Measurements from ENCODE around the gene SLC2A11.
"Not testable (repeated sequence)": the region's sequence is repeated elsewhere in the genome, so short reads cannot be mapped to it uniquely, and the experiment has no call there.

The SLC2A11 gene

GRCh38 chr22:23844739-23845202 lies 12.9 kb upstream of the SLC2A11 start:
- DNase-seq (ENCODE audit: low spot score in 2 of 2) = no peak
- H3K27me3 Mint-ChIP-seq = no peaks in the 10 kb centered on the region
- H3K27ac Mint-ChIP-seq (ENCODE audit: low read depth) = no peak overlapping the region
- H3K4me3 Mint-ChIP-seq = no peak overlapping the region
- ATAC-seq (replicated peaks; ENCODE audit: extremely low read depth, poor library complexity, severe bottlenecking) = no peak
- H3K9me3 Mint-ChIP-seq = no peaks in the 10 kb centered on the region
- H3K36me3 Mint-ChIP-seq (ENCODE audit: insufficient read depth) = peaks cover 1% of the 10 kb centered on the region
- no peaks in the 10 kb centered on the region for H3K4me1 Mint-ChIP-seq

GRCh38 chr22:23845265-23846080 lies 12.2 kb upstream of the SLC2A11 start:
- DNase-seq (ENCODE audit: low spot score in 2 of 2) (no peak), ATAC-seq (replicated peaks; ENCODE audit: extremely low read depth, poor library complexity, severe bottlenecking) (no peak)
- H3K4me1 Mint-ChIP-seq = no peaks in the 10 kb centered on the region
- H3K27me3 Mint-ChIP-seq = no peaks in the 10 kb centered on the region
- H3K36me3 Mint-ChIP-seq (ENCODE audit: insufficient read depth) = peaks cover 1% of the 10 kb centered on the region
- no peaks in the 10 kb centered on the region for H3K9me3 Mint-ChIP-seq
- no peak overlapping the region for H3K4me3 Mint-ChIP-seq
- no peak overlapping the region for H3K27ac Mint-ChIP-seq (ENCODE audit: low read depth)

- Mint-ChIP-seq H3K27ac (ENCODE audit: low read depth) (no peak overlapping the region), H3K36me3 (ENCODE audit: insufficient read depth) (peaks cover 1% of the 10 kb centered on the region), H3K4me1 (no peaks in the 10 kb centered on the region), H3K27me3 (no peaks in the 10 kb centered on the region), H3K9me3 (no peaks in the 10 kb centered on the region), H3K4me3 (no peak overlapping the region)
- DNase-seq (ENCODE audit: low spot score in 2 of 2) (no peak), ATAC-seq (replicated peaks; ENCODE audit: extremely low read depth, poor library complexity, severe bottlenecking) (no peak)
Measured at GRCh38 chr22:23846081-23846469, 11.6 kb upstream of the SLC2A11 start.

GRCh38 chr22:23847310-23847920 lies 10.3 kb upstream of the SLC2A11 start:
- Mint-ChIP-seq H3K27me3 (no peaks in the 10 kb centered on the region), H3K27ac (ENCODE audit: low read depth) (no peak overlapping the region)
- DNase-seq (ENCODE audit: low spot score in 2 of 2) = no peak

GRCh38 chr22:23847991-23848864 lies 9.4 kb upstream of the SLC2A11 start:
- Mint-ChIP-seq H3K4me1 (no peaks in the 10 kb centered on the region), H3K9me3 (no peaks in the 10 kb centered on the region), H3K27me3 (no peaks in the 10 kb centered on the region), H3K27ac (ENCODE audit: low read depth) (no peak overlapping the region), H3K4me3 (no peak overlapping the region), H3K36me3 (ENCODE audit: insufficient read depth) (peaks cover 1% of the 10 kb centered on the region)
- ATAC-seq (replicated peaks; ENCODE audit: extremely low read depth, poor library complexity, severe bottlenecking) = no peak
- no peak for DNase-seq (ENCODE audit: low spot score in 2 of 2)

More at GRCh38 chr22:23847310-23847920, 10.3 kb upstream of the SLC2A11 start:
- H3K4me3 Mint-ChIP-seq = no peak overlapping the region
- H3K36me3 Mint-ChIP-seq (ENCODE audit: insufficient read depth) = peaks cover 1% of the 10 kb centered on the region
- no peak for ATAC-seq (replicated peaks; ENCODE audit: extremely low read depth, poor library complexity, severe bottlenecking)
- H3K9me3 Mint-ChIP-seq = no peaks in the 10 kb centered on the region
- H3K4me1 Mint-ChIP-seq = no peaks in the 10 kb centered on the region

- Mint-ChIP-seq H3K27ac (ENCODE audit: low read depth) (no peak overlapping the region), H3K36me3 (ENCODE audit: insufficient read depth) (peaks cover 1% of the 10 kb centered on the region), H3K4me3 (no peak overlapping the region), H3K9me3 (no peaks in the 10 kb centered on the region), H3K27me3 (no peaks in the 10 kb centered on the region), H3K4me1 (no peaks in the 10 kb centered on the region)
- ATAC-seq (replicated peaks; ENCODE audit: extremely low read depth, poor library complexity, severe bottlenecking) = peak; percentile 89
- DNase-seq (ENCODE audit: low spot score in 2 of 2) = peak; percentile 73 to 84
Measured at GRCh38 chr22:23849009-23850006, 8.4 kb upstream of the SLC2A11 start.

- no peaks in the 10 kb centered on the region for H3K9me3 Mint-ChIP-seq
- no peak for ATAC-seq (replicated peaks; ENCODE audit: extremely low read depth, poor library complexity, severe bottlenecking)
- no peaks in the 10 kb centered on the region for H3K27me3 Mint-ChIP-seq
- H3K27ac Mint-ChIP-seq (ENCODE audit: low read depth) = no peak overlapping the region
- H3K4me1 Mint-ChIP-seq = no peaks in the 10 kb centered on the region
- H3K36me3 Mint-ChIP-seq (ENCODE audit: insufficient read depth) = peaks cover 1% of the 10 kb centered on the region
- no peak overlapping the region for H3K4me3 Mint-ChIP-seq
- no peak for DNase-seq (ENCODE audit: low spot score in 2 of 2)
Measured at GRCh38 chr22:23850136-23850611, 7.5 kb upstream of the SLC2A11 start.

- Mint-ChIP-seq H3K27me3 (no peaks in the 10 kb centered on the region), H3K4me3 (peak overlapping the region; percentile 96), H3K27ac (ENCODE audit: low read depth) (peak overlapping the region; percentile 88), H3K9me3 (no peaks in the 10 kb centered on the region), H3K36me3 (ENCODE audit: insufficient read depth) (peaks cover 10% of the 10 kb centered on the region), H3K4me1 (peaks cover 25% of the 10 kb centered on the region)
- ATAC-seq (replicated peaks; ENCODE audit: extremely low read depth, poor library complexity, severe bottlenecking) = peak; percentile 19
- no peak for DNase-seq (ENCODE audit: low spot score in 2 of 2)
Measured at GRCh38 chr22:23856721-23857605, 712 bp upstream of the SLC2A11 start.

- H3K4me1 Mint-ChIP-seq = peaks cover 30% of the 10 kb centered on the region
- H3K36me3 Mint-ChIP-seq (ENCODE audit: insufficient read depth) = peaks cover 10% of the 10 kb centered on the region
- no peaks in the 10 kb centered on the region for H3K27me3 Mint-ChIP-seq
- no peak for DNase-seq (ENCODE audit: low spot score in 2 of 2)
- peak overlapping the region; percentile 96 for H3K4me3 Mint-ChIP-seq
- no peak for ATAC-seq (replicated peaks; ENCODE audit: extremely low read depth, poor library complexity, severe bottlenecking)
- no peaks in the 10 kb centered on the region for H3K9me3 Mint-ChIP-seq
- H3K27ac Mint-ChIP-seq (ENCODE audit: low read depth) = no peak overlapping the region
Measured at GRCh38 chr22:23858484-23858815, 775 bp downstream of the SLC2A11 start.

- H3K9me3 Mint-ChIP-seq = no peaks in the 10 kb centered on the region
- peaks cover 10% of the 10 kb centered on the region for H3K36me3 Mint-ChIP-seq (ENCODE audit: insufficient read depth)
- no peak overlapping the region for H3K27ac Mint-ChIP-seq (ENCODE audit: low read depth)
- H3K27me3 Mint-ChIP-seq = no peaks in the 10 kb centered on the region
- DNase-seq (ENCODE audit: low spot score in 2 of 2) (no peak), ATAC-seq (replicated peaks; ENCODE audit: extremely low read depth, poor library complexity, severe bottlenecking) (no peak)
- peaks cover 30% of the 10 kb centered on the region for H3K4me1 Mint-ChIP-seq
- H3K4me3 Mint-ChIP-seq = peak overlapping the region; percentile 96
Measured at GRCh38 chr22:23859201-23859600, 1.5 kb downstream of the SLC2A11 start.

- H3K27me3 Mint-ChIP-seq; H3K4me3 Mint-ChIP-seq; H3K27ac Mint-ChIP-seq (ENCODE audit: low read depth); ATAC-seq (replicated peaks; ENCODE audit: extremely low read depth, poor library complexity, severe bottlenecking); H3K9me3 Mint-ChIP-seq; H3K36me3 Mint-ChIP-seq (ENCODE audit: insufficient read depth); DNase-seq (ENCODE audit: low spot score in 2 of 2): not testable (repeated sequence)
- peaks cover 30% of the 10 kb centered on the region for H3K4me1 Mint-ChIP-seq
Measured at GRCh38 chr22:23860187-23860586, 2.5 kb downstream of the SLC2A11 start.
